Fibroblast of villous mesenchyme (primary cell): ENCODE results near the gene RAD51B. TPM values are rescaled to one million over a fixed set of nuclear protein-coding genes. Genes with fewer than 3 reads are reported as not detected.
A peak's percentile ranks its signal among the peaks of the same experiment; 100 is the strongest.

ENCODE experiments used
- DNase-seq: peaks from one replicate; pipeline ENCODE4 v3.0.0-alpha.2; 2010; ENCODE audit warnings: low read depth
- H3K4me3 ChIP-seq: 2 replicates; pipeline ENCODE4 v1.5.1; 2011; ENCODE audit warnings: low read depth, mild to moderate bottlenecking, low read length
- total RNA-seq: library from RNA; depleted of rRNA; stranded (reverse); fragments of >200 nt; gene quantifications from 2 replicates; pipeline ENCODE4 v1.2.3, GENCODE V29; 2012
- TF ChIP-seq, protein P1 (sequence below): IDR thresholded peaks from 2 replicates; pipeline ENCODE4 v1.5.1; 2012; ENCODE audit warnings: low read depth, mild to moderate bottlenecking, low read length; ENCODE audit not compliant: insufficient read depth

The RAD51B gene
- total RNA-seq, 1 donor = 22.0 TPM

DNA sequence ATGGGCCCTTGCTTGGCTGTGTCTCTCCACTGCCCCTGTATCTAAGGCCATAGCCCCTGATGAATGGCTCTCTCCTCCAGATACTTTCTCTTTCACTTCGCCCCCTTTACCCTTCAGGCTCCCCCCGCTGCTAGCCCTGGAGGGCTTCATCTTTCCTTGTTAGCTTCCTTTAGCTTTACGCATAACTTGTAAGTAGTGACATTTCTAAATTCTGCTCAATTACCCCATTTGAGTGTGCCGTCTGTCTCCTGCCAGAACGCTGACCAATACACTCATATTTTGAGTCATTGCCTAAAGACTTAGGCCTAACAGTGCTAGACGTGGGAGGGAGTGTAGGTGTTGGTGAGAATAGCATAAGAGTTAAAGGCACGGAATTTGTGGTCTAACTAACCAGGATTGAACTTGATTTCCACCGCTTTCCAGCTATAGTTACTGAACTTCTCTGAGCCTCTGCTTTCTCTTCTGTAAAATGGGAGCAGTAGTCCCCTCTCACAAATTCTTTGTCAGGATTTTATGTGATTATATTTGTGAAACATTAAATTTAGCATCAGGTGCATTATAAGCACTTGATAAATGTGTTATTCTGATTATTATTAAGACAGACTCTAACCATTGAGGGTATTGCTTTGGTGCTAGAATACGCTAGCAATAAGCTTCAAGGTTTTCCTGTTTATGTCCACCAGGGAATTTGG, 844.0 kb downstream of the RAD51B start:
- no peak overlapping the region for H3K4me3 ChIP-seq
- peak; percentile 52 for DNase-seq
- TF ChIP-seq, protein P1, sequence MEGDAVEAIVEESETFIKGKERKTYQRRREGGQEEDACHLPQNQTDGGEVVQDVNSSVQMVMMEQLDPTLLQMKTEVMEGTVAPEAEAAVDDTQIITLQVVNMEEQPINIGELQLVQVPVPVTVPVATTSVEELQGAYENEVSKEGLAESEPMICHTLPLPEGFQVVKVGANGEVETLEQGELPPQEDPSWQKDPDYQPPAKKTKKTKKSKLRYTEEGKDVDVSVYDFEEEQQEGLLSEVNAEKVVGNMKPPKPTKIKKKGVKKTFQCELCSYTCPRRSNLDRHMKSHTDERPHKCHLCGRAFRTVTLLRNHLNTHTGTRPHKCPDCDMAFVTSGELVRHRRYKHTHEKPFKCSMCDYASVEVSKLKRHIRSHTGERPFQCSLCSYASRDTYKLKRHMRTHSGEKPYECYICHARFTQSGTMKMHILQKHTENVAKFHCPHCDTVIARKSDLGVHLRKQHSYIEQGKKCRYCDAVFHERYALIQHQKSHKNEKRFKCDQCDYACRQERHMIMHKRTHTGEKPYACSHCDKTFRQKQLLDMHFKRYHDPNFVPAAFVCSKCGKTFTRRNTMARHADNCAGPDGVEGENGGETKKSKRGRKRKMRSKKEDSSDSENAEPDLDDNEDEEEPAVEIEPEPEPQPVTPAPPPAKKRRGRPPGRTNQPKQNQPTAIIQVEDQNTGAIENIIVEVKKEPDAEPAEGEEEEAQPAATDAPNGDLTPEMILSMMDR = no peak

DNA sequence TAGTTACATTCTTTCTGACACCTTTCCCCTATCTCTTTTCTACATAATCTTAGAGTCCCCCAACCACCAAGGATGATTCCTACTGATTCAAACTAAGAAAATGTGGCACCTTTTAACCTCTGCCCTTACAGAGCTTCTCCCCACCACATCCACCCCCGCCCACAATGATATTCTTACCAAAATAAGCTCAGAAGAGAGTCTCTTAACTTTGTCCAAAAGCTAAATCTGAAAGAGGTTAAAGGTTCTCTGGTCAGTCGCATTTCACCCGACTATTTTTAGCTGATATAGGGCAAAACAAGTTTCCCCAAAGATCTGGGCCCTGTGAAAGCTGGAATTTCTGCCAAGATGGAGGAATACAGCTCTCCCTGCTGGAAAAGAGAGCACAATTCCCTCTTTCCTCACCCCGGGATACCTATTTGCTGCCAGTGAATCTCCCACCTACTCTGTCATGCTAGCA, 844.7 kb downstream of the RAD51B start:
- DNase-seq = peak; percentile 28
- TF ChIP-seq, protein P1 = peak; percentile 8
- H3K4me3 ChIP-seq = no peak overlapping the region

DNA sequence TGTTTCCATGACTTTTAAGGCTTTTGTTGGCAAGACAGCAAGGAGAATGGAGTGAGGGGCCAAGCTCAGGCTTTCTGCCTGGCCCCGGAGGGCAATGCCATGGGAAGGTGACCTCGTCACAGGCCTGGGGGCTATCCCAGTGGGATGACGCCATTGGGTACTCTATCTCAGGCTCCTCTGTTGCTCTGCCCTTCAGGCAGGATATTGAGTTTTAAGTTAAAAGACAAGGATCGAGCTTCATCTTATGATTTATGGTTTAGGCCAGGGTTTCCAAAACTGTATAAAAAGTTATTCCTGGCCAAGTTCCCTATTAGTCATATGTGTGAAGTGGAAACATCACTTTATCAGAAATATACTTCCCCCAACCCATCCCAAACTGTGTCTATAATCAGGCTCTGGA, 845.6 kb downstream of the RAD51B start:
- DNase-seq = peak; percentile 65
- H3K4me3 ChIP-seq = no peak overlapping the region
- TF ChIP-seq, protein P1 = no peak

DNA sequence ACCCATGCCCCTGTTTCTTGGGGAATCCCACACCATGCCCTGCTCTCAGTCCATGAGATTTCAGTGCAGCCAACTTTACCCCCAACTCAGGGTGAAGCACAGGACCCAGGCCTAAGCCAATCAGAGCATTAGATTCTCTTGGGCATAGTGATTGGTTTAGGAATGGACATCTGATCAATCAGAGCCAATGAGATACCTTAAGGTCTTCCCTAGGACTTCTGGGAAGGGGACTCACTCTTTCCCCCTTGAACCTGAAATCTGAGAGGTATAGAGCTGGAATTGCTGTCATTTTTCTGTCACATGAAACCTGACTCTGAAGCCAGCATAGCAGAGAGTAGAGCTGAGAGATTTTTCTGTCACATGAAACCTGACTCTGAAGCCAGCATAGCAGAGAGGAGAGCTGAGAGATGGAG, 846.2 kb downstream of the RAD51B start:
- no peak overlapping the region for H3K4me3 ChIP-seq
- TF ChIP-seq, protein P1 = no peak
- DNase-seq = no peak

DNA sequence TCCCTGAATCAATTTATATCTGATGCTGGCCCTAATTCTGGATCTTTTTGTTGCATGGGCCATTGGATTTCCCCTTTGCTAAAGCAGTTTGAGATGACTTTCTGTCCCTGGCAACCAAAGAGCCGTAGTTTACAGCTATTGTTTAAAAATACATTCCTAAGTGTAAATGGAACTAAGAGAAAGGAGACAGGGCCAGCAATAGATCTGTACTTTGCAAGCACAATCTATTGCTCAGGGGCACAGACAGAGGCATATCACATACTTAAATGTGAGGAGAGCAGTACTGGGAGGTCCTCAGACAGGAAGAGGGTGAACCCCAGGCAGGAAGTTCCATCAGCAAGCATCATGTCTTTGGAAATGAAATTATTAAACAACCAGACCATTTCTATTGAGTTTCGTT, 846.7 kb downstream of the RAD51B start:
- no peak overlapping the region for H3K4me3 ChIP-seq
- no peak for DNase-seq
- TF ChIP-seq, protein P1 = no peak

DNA sequence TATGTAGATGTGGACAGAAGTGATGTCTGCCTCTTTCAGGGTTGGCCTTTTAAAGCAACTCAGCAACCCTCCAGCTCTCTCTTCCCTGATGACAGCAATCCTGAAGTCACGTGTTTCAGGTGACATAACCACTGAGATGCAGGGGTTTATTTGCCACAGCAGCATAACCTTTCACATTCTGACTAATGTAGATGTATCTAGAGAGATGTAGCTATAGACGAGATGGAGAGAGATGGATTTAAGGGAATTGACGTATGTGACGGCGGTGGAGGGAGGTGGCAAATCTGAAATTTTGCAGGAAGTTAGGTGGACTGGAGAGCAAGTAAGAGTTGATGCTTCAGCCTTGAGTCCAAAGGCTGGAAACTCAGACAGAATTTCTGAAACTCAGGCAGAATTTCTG, 847.3 kb downstream of the RAD51B start:
- TF ChIP-seq, protein P1 = no peak
- H3K4me3 ChIP-seq = no peak overlapping the region
- no peak for DNase-seq
